GDM1 (cell line): ENCODE results near the gene CCDC121.

ENCODE experiments used
- DNase-seq: peaks from one replicate; lab custom pipeline; 2025; lab: John Stamatoyannopoulos, UW

CCDC121 gene

GRCh38 chr2:27582129-27582694, 46.6 kb downstream of the CCDC121 start:
- no peak for DNase-seq

DNA sequence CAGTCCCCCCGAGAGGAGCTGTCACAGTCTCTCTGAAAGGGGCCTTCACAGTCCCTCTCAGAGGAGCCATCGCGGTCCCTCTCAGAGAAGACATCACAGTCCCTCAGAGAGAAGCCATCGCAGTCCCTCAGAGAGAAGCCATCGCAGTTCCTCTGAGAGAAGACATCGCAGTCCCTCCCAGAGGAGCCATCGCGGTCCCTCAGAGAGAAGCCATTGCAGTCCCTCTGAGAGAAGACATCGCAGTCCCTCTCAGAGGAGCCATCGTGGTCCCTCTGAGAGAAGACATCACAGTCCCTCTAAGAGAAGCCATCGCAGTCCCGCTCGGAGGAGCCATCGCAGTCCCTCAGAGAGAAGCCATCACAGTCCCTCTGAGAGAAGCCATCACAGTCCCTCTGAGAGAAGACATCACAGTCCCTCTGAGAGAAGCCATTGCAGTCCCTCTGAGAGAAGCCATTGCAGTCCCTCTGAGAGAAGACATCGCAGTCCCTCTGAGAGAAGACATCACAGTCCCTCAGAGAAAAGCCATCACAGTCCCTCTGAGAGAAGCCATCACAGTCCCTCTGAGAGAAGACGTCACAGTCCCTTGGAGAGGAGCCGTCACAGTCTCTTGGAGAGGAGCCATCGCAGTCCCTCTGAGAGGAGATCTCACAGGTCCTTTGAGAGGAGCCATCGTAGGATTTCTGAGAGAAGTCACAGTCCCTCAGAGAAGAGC, 47.2 kb downstream of the CCDC121 start:
- DNase-seq, result no peak
